ENCODE data around the gene TGFB1.
"Not testable (repeated sequence)": the region's sequence is repeated elsewhere in the genome, so short reads cannot be mapped to it uniquely, and the experiment has no call there.

TGFB1 gene

GRCh38 chr19:41353466-41354342 lies at the start of gene TGFB1:
Gene TGFB1 (minus strand): TSS chr19:41353922. CDS start chr19:41353044, 878 bp downstream.
- DNase-seq = peak; percentile 54

- DNase-seq = no peak
Measured at GRCh38 chr19:41402010-41402409, 48.3 kb upstream of the TGFB1 start.

GRCh38 chr19:41401483-41401882 lies 47.8 kb upstream of the TGFB1 start:
- DNase-seq = no peak

- no peak for DNase-seq
Measured at GRCh38 chr19:41399525-41399924, 45.8 kb upstream of the TGFB1 start.

GRCh38 chr19:41399091-41399490 lies 45.4 kb upstream of the TGFB1 start:
- no peak for DNase-seq

- DNase-seq = no peak
Measured at GRCh38 chr19:41398598-41398997, 44.9 kb upstream of the TGFB1 start.

- DNase-seq = no peak
Measured at GRCh38 chr19:41398050-41398418, 44.3 kb upstream of the TGFB1 start.

- DNase-seq = peak; percentile 100
Measured at GRCh38 chr19:41397086-41398049, 43.6 kb upstream of the TGFB1 start, which contains the start of the genes BCKDHA and EXOSC5. Gene BCKDHA (plus strand): TSS chr19:41397818. CDS start chr19:41397828, 10 bp downstream. Gene EXOSC5 (minus strand): TSS chr19:41397359. CDS start chr19:41397328, 31 bp downstream.

GRCh38 chr19:41395355-41395754 lies 41.6 kb upstream of the TGFB1 start:
- DNase-seq = no peak

GRCh38 chr19:41392775-41393174 lies 39.1 kb upstream of the TGFB1 start:
- no peak for DNase-seq

GRCh38 chr19:41391618-41392017 lies 37.9 kb upstream of the TGFB1 start:
- DNase-seq = no peak

GRCh38 chr19:41386442-41386841 lies 32.7 kb upstream of the TGFB1 start:
- DNase-seq = no peak

- no peak for DNase-seq
Measured at GRCh38 chr19:41384351-41384750, 30.6 kb upstream of the TGFB1 start.

GRCh38 chr19:41381536-41381935 lies 27.8 kb upstream of the TGFB1 start:
- DNase-seq = not testable (repeated sequence)

- no peak for DNase-seq
Measured at GRCh38 chr19:41377977-41378709, 24.4 kb upstream of the TGFB1 start.

- DNase-seq = no peak
Measured at GRCh38 chr19:41376998-41377365, 23.3 kb upstream of the TGFB1 start.

GRCh38 chr19:41376241-41376997 lies 22.7 kb upstream of the TGFB1 start, which contains the start of gene TMEM91:
Gene TMEM91 (plus strand): TSS chr19:41376533. CDS start chr19:41378310, 1,777 bp downstream.
- DNase-seq = peak; percentile 23

- DNase-seq = peak; percentile 95
Measured at GRCh38 chr19:41373993-41374392, 20.3 kb upstream of the TGFB1 start.

GRCh38 chr19:41372501-41372900 lies 18.8 kb upstream of the TGFB1 start:
- no peak for DNase-seq

GRCh38 chr19:41371541-41371940 lies 17.8 kb upstream of the TGFB1 start:
- DNase-seq = no peak

- DNase-seq = not testable (repeated sequence)
Measured at GRCh38 chr19:41371119-41371518, 17.4 kb upstream of the TGFB1 start.

- no peak for DNase-seq
Measured at GRCh38 chr19:41369769-41370168, 16.0 kb upstream of the TGFB1 start.
